GM23338 (cell line): ENCODE measurements around the gene MRPL22. TPM values are rescaled to one million over a fixed set of nuclear protein-coding genes. Genes with fewer than 3 reads are reported as not detected.

Source experiments
- ATAC-seq: fragments of 200-7000 bp; cut with Tn5 transposase; 3 replicates; pipeline ENCODE4 v1.9.1; 2020
- DNase-seq: peaks from one replicate; pipeline ENCODE4 v3.0.0-alpha.2; 2015; ENCODE audit warnings: low spot score
- H2AFZ ChIP-seq: fragments of 200-600 bp; sonication (generic); 2 replicates; pipeline ENCODE4 v1.8.0; 2016; ENCODE audit warnings: antibody characterized with exemption, mild to moderate bottlenecking, moderate library complexity
- H3F3A ChIP-seq: fragments of 200-600 bp; sonication (generic); replicated peaks from 2 replicates; pipeline ENCODE4 v1.8.0; 2017; ENCODE audit warnings: antibody characterized with exemption, mixed run types, low read depth
- H3K27ac ChIP-seq: fragments of 200-600 bp; sonication (generic); 2 replicates; pipeline ENCODE4 v1.6.1; 2016; ENCODE audit warnings: low read depth
- H3K27me3 ChIP-seq: fragments of 200-600 bp; sonication (generic); 2 replicates; pipeline ENCODE4 v1.8.0; 2016; ENCODE audit warnings: mild to moderate bottlenecking, mixed run types, moderate library complexity; ENCODE audit not compliant: insufficient read depth
- H3K36me3 ChIP-seq: fragments of 200-600 bp; sonication (generic); 2 replicates; pipeline ENCODE4 v1.8.0; 2016; ENCODE audit warnings: mild to moderate bottlenecking; ENCODE audit not compliant: insufficient read depth
- H3K4me1 ChIP-seq: fragments of 200-600 bp; sonication (generic); 2 replicates; pipeline ENCODE4 v1.8.0; 2016; ENCODE audit warnings: mild to moderate bottlenecking, moderate library complexity; ENCODE audit not compliant: insufficient read depth
- H3K4me2 ChIP-seq: fragments of 200-600 bp; sonication (generic); 2 replicates; pipeline ENCODE4 v1.7.1; 2017; ENCODE audit warnings: mixed run types
- H3K4me3 ChIP-seq: fragments of 200-600 bp; sonication (generic); 2 replicates; pipeline ENCODE4 v1.6.1; 2016; ENCODE audit warnings: mixed run types
- H3K79me2 ChIP-seq: fragments of 200-600 bp; sonication (generic); replicated peaks from 2 replicates; pipeline ENCODE4 v1.8.0; 2017; ENCODE audit warnings: mild to moderate bottlenecking; ENCODE audit not compliant: insufficient read depth
- H3K9me2 ChIP-seq: fragments of 200-600 bp; sonication (generic); 2 replicates; pipeline ENCODE4 v1.8.0; 2017; ENCODE audit not compliant: insufficient read depth
- H4K20me1 ChIP-seq: fragments of 200-600 bp; sonication (generic); replicated peaks from 2 replicates; pipeline ENCODE4 v1.8.0; 2017; ENCODE audit warnings: mild to moderate bottlenecking; ENCODE audit not compliant: insufficient read depth
- H3K27ac Mint-ChIP-seq: 2 replicates; pipeline ENCODE4 v1.8.0; 2020; ENCODE audit warnings: inconsistent platforms, mild to moderate bottlenecking, moderate library complexity, mixed read lengths
- H3K27me3 Mint-ChIP-seq: 3 replicates; pipeline ENCODE4 v1.8.0; 2022; ENCODE audit warnings: low read depth, mild to moderate bottlenecking, moderate library complexity, mixed read lengths, inconsistent platforms; ENCODE audit not compliant: insufficient read depth, poor library complexity
- H3K36me3 Mint-ChIP-seq: 3 replicates; pipeline ENCODE4 v1.8.0; 2021; ENCODE audit warnings: low read depth, mild to moderate bottlenecking, inconsistent platforms, moderate library complexity, mixed read lengths
- H3K4me1 Mint-ChIP-seq: 3 replicates; pipeline ENCODE4 v1.8.0; 2020; ENCODE audit warnings: mild to moderate bottlenecking, inconsistent platforms, mixed read lengths
- H3K4me3 Mint-ChIP-seq: 3 replicates; pipeline ENCODE4 v1.8.0; 2021; ENCODE audit warnings: moderate library complexity, mild to moderate bottlenecking, inconsistent platforms, mixed read lengths
- H3K9me3 Mint-ChIP-seq: 3 replicates; pipeline ENCODE4 v1.8.0; 2020; ENCODE audit warnings: moderate library complexity, mild to moderate bottlenecking, inconsistent platforms, mixed read lengths
- CREB1 ChIP-seq: fragments of 250-450 bp; sonication (Bioruptor Pico); IDR thresholded peaks from 2 replicates; pipeline ENCODE4 v1.5.0; 2020; ENCODE audit warnings: low read depth, mild to moderate bottlenecking, moderate library complexity
- EZH2phosphoT487 ChIP-seq: fragments of 200-600 bp; sonication (generic); IDR thresholded peaks from one replicate; pipeline ENCODE4 v1.8.1; 2018; ENCODE audit warnings: antibody characterized with exemption; ENCODE audit not compliant: unreplicated experiment
- POLR2AphosphoS5 ChIP-seq: IDR thresholded peaks from 2 replicates; pipeline ENCODE4 v1.6.1; 2016; ENCODE audit warnings: antibody characterized with exemption, low read depth
- ZNF331 ChIP-seq: fragments of 250-450 bp; sonication (Bioruptor Pico); IDR thresholded peaks from 2 replicates; pipeline ENCODE4 v1.5.0; 2020; ENCODE audit warnings: low read depth, mild to moderate bottlenecking, moderate library complexity
- ZNF462 ChIP-seq: fragments of 250-450 bp; sonication (Bioruptor Pico); IDR thresholded peaks from 2 replicates; pipeline ENCODE4 v1.5.0; 2020; ENCODE audit warnings: mild to moderate bottlenecking, moderate library complexity
- polyA plus RNA-seq: library from polyadenylated mRNA; unstranded; fragments of >200 nt; fragmentation: Nextera tagmentation; extraction: Ambion mirVana; gene quantifications from 2 replicates; pipeline ENCODE4 v1.2.1, GENCODE V29; 2016
- total RNA-seq: library from RNA; depleted of rRNA; stranded (reverse); fragments of >200 nt; shearing (Covaris generic); gene quantifications from 2 replicates; pipeline ENCODE4 v1.2.3, GENCODE V29; 2014
- TF ChIP-seq, protein P1 (sequence below): IDR thresholded peaks from 2 replicates; pipeline ENCODE4 v1.6.1; 2016; ENCODE audit warnings: antibody characterized with exemption

The MRPL22 gene
- total and polyA plus RNA-seq, 2 experiments from 2014 or later: 32.1 to 256 TPM

DNA sequence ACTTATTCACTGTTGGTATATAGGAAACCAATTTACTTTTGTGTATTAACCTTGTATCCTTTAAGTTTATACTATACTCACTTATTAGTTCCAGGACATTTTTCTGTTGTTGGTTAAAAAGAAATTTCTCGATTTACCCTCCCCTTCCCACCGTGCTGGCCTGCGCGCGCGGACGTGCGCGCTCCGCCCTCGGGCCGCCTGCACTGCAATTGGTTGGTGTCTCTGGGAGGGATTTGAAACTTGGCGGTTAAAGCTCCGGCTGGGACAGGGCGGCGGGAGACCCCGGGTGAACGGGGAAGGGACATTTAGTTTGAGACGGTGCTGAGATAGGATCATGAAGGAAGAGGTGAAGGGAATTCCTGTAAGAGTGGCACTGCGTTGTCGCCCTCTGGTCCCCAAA lies 72.7 kb downstream of the MRPL22 start, which contains the start of gene KIF4B (continued):
- TF ChIP-seq ZNF462 (CRISPR knock-in tag): no peak
- TF ChIP-seq EZH2phosphoT487: no peak
- TF ChIP-seq, protein P1, sequence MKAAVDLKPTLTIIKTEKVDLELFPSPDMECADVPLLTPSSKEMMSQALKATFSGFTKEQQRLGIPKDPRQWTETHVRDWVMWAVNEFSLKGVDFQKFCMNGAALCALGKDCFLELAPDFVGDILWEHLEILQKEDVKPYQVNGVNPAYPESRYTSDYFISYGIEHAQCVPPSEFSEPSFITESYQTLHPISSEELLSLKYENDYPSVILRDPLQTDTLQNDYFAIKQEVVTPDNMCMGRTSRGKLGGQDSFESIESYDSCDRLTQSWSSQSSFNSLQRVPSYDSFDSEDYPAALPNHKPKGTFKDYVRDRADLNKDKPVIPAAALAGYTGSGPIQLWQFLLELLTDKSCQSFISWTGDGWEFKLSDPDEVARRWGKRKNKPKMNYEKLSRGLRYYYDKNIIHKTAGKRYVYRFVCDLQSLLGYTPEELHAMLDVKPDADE: no peak

DNA sequence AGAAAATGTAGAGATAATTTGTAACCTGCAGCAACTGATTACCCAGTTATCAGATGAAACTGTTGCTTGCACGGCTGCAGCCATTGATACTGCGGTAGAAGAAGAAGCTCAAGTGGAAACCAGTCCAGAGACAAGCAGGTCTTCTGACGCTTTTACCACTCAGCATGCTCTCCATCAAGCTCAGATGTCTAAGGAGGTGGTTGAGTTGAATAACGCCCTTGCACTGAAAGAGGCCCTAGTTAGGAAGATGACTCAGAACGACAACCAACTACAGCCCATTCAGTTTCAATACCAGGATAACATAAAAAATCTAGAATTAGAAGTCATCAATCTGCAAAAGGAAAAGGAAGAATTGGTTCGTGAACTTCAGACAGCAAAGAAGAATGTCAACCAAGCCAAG lies 74.4 kb downstream of the MRPL22 start:
- Mint-ChIP-seq H3K9me3 (peaks cover 25% of the 10 kb centered on the region), H3K27ac (no peak overlapping the region), H3K4me1 (no peaks in the 10 kb centered on the region), H3K4me3 (no peak overlapping the region), H3K36me3 (0 out of 3 replicates have a peak, but pooled peaks cover 3% of the 10 kb centered on the region), H3K27me3 (no peaks in the 10 kb centered on the region)
- Histone ChIP-seq H3K9me2 (no peaks in the 10 kb centered on the region), H3K36me3 (no peaks in the 10 kb centered on the region), H3F3A (no peaks in the 10 kb centered on the region), H3K27me3 (no peaks in the 10 kb centered on the region), H3K4me3 (no peak overlapping the region), H4K20me1 (no peaks in the 10 kb centered on the region), H3K4me1 (no peaks in the 10 kb centered on the region), H3K79me2 (no peaks in the 10 kb centered on the region), H2AFZ (no peak overlapping the region), H3K4me2 (no peak overlapping the region), H3K27ac (no peak overlapping the region)
- no peak for DNase-seq
- ATAC-seq: no peak
- no peak for TF ChIP-seq POLR2AphosphoS5
- TF ChIP-seq, protein P1: no peak
- no peak for TF ChIP-seq CREB1 (CRISPR knock-in tag)
- no peak for TF ChIP-seq EZH2phosphoT487
- no peak for TF ChIP-seq ZNF462 (CRISPR knock-in tag)
- TF ChIP-seq ZNF331 (CRISPR knock-in tag): no peak
